Neural progenitor cell (in vitro differentiated cells): ENCODE data around the gene CPA1. TPM values are rescaled to one million over a fixed set of nuclear protein-coding genes. Genes with fewer than 3 reads are reported as not detected.

Experiments used
- DNase-seq: peaks from one replicate; pipeline ENCODE4 v3.0.0-alpha.2; 2016; ENCODE audit warnings: low spot score
- H2AFZ ChIP-seq: fragments of 200-600 bp; sonication (generic); replicated peaks from 2 replicates; pipeline ENCODE4 v1.6.1; 2016; ENCODE audit warnings: antibody characterized with exemption
- H3F3A ChIP-seq: fragments of 200-600 bp; sonication (generic); 2 replicates; pipeline ENCODE4 v1.6.1; 2016; ENCODE audit warnings: antibody characterized with exemption, low read depth
- H3K27ac ChIP-seq: fragments of 200-600 bp; sonication (generic); 2 replicates; pipeline ENCODE4 v1.5.1; 2016; ENCODE audit warnings: mild to moderate bottlenecking
- H3K27me3 ChIP-seq: fragments of 200-600 bp; sonication (generic); 2 replicates; pipeline ENCODE4 v1.6.1; 2016; ENCODE audit warnings: mild to moderate bottlenecking, moderate library complexity
- H3K36me3 ChIP-seq: fragments of 200-600 bp; sonication (generic); 2 replicates; pipeline ENCODE4 v1.5.1; 2016
- H3K4me1 ChIP-seq: fragments of 200-600 bp; sonication (generic); 2 replicates; pipeline ENCODE4 v1.6.1; 2016; ENCODE audit warnings: mixed run types
- H3K4me2 ChIP-seq: fragments of 200-600 bp; sonication (generic); 2 replicates; pipeline ENCODE4 v1.6.1; 2016
- H3K4me3 ChIP-seq: fragments of 200-600 bp; sonication (generic); 2 replicates; pipeline ENCODE4 v1.5.1; 2016
- H3K79me2 ChIP-seq: fragments of 200-600 bp; sonication (generic); 2 replicates; pipeline ENCODE4 v1.6.1; 2016; ENCODE audit warnings: low read depth
- H3K9ac ChIP-seq: fragments of 200-600 bp; sonication (generic); 2 replicates; pipeline ENCODE4 v1.6.1; 2016
- H3K9me3 ChIP-seq: fragments of 200-600 bp; sonication (generic); 2 replicates; pipeline ENCODE4 v1.5.1; 2016; ENCODE audit warnings: low read depth
- H4K20me1 ChIP-seq: fragments of 200-600 bp; sonication (generic); 2 replicates; pipeline ENCODE4 v1.6.1; 2016; ENCODE audit warnings: low read depth
- H3K27ac Mint-ChIP-seq: 3 replicates; pipeline ENCODE4 v1.8.0; 2021; ENCODE audit warnings: mixed read lengths
- H3K27me3 Mint-ChIP-seq: 2 replicates; pipeline ENCODE4 v1.8.0; 2022; ENCODE audit warnings: low read depth, mild to moderate bottlenecking, inconsistent platforms, moderate library complexity, mixed read lengths; ENCODE audit not compliant: insufficient read depth
- H3K36me3 Mint-ChIP-seq: 3 replicates; pipeline ENCODE4 v1.8.0; 2021; ENCODE audit warnings: mixed read lengths
- H3K4me1 Mint-ChIP-seq: 3 replicates; pipeline ENCODE4 v1.8.0; 2021; ENCODE audit warnings: mixed read lengths
- H3K4me3 Mint-ChIP-seq: 3 replicates; pipeline ENCODE4 v1.8.0; 2021; ENCODE audit warnings: mild to moderate bottlenecking, moderate library complexity, mixed read lengths
- H3K9me3 Mint-ChIP-seq: 3 replicates; pipeline ENCODE4 v1.8.0; 2020; ENCODE audit warnings: mixed read lengths
- CTCF ChIP-seq: fragments of 200-600 bp; sonication (generic); IDR thresholded peaks from 2 replicates; pipeline ENCODE4 v1.5.1; 2017; ENCODE audit warnings: antibody characterized with exemption, mild to moderate bottlenecking
- EZH2 ChIP-seq: fragments of 200-600 bp; sonication (generic); IDR thresholded peaks from 2 replicates; pipeline ENCODE4 v1.6.1; 2017; ENCODE audit warnings: antibody characterized with exemption, mild to moderate bottlenecking, moderate library complexity
- EZH2phosphoT487 ChIP-seq: fragments of 200-600 bp; sonication (generic); IDR thresholded peaks from 2 replicates; pipeline ENCODE4 v1.6.1; 2017; ENCODE audit warnings: antibody characterized with exemption
- total RNA-seq: library from RNA; depleted of rRNA; stranded (reverse); fragments of >200 nt; gene quantifications from 2 replicates; pipeline ENCODE4 v1.2.3, GENCODE V29; 2015; ENCODE audit warnings: low replicate concordance

CPA1 gene
- total RNA-seq, 1 donor from 2014 or later = not detected

GRCh38 chr7:130419658-130420057 lies 39.4 kb downstream of the CPA1 start:
- Histone ChIP-seq H3K4me2 (no peak overlapping the region), H3K9ac (no peak overlapping the region), H3F3A (peaks cover 4% of the 10 kb centered on the region), H3K4me3 (no peak overlapping the region), H4K20me1 (no peaks in the 10 kb centered on the region), H3K27me3 (no peaks in the 10 kb centered on the region), H2AFZ (no peak overlapping the region), H3K79me2 (no peaks in the 10 kb centered on the region), H3K4me1 (peaks cover 41% of the 10 kb centered on the region), H3K27ac (no peak overlapping the region), H3K9me3 (no peaks in the 10 kb centered on the region), H3K36me3 (no peaks in the 10 kb centered on the region)
- Mint-ChIP-seq H3K4me1 (peaks cover 39% of the 10 kb centered on the region), H3K4me3 (no peak overlapping the region), H3K36me3 (peaks cover 5% of the 10 kb centered on the region), H3K27me3 (peaks cover 3% of the 10 kb centered on the region), H3K27ac (peak overlapping the region; percentile 64), H3K9me3 (no peaks in the 10 kb centered on the region)
- DNase-seq = no peak
- TF ChIP-seq EZH2phosphoT487 (no peak), EZH2 (no peak), CTCF (no peak)

GRCh38 chr7:130420943-130421578 lies 40.8 kb downstream of the CPA1 start:
- no peak overlapping the region for H3K4me3 Mint-ChIP-seq
- no peaks in the 10 kb centered on the region for H3K9me3 ChIP-seq
- H3K27me3 Mint-ChIP-seq = peaks cover 3% of the 10 kb centered on the region
- no peak overlapping the region for H2AFZ ChIP-seq
- no peaks in the 10 kb centered on the region for H3K9me3 Mint-ChIP-seq
- no peaks in the 10 kb centered on the region for H3K36me3 ChIP-seq
- H3K4me1 ChIP-seq = peaks cover 41% of the 10 kb centered on the region
- H3K4me1 Mint-ChIP-seq = peaks cover 39% of the 10 kb centered on the region
- no peak overlapping the region for H3K4me3 ChIP-seq
- H3F3A ChIP-seq = peaks cover 4% of the 10 kb centered on the region
- no peaks in the 10 kb centered on the region for H4K20me1 ChIP-seq
- H3K27ac Mint-ChIP-seq = peak overlapping the region; percentile 19
- no peak overlapping the region for H3K9ac ChIP-seq
- peaks cover 8% of the 10 kb centered on the region for H3K36me3 Mint-ChIP-seq
- peak overlapping the region; percentile 32 for H3K27ac ChIP-seq
- peak overlapping the region; percentile 38 for H3K4me2 ChIP-seq
- TF ChIP-seq CTCF (no peak), EZH2 (no peak), EZH2phosphoT487 (no peak)
- H3K27me3 ChIP-seq = no peaks in the 10 kb centered on the region
- no peaks in the 10 kb centered on the region for H3K79me2 ChIP-seq
- no peak for DNase-seq

GRCh38 chr7:130421684-130422083 lies 41.4 kb downstream of the CPA1 start:
- Mint-ChIP-seq H3K9me3 (no peaks in the 10 kb centered on the region), H3K27me3 (peaks cover 3% of the 10 kb centered on the region), H3K4me3 (no peak overlapping the region), H3K4me1 (peaks cover 39% of the 10 kb centered on the region), H3K27ac (peak overlapping the region; percentile 19), H3K36me3 (peaks cover 3% of the 10 kb centered on the region)
- Histone ChIP-seq H4K20me1 (no peaks in the 10 kb centered on the region), H3K36me3 (no peaks in the 10 kb centered on the region), H3K4me2 (peak overlapping the region; percentile 38), H3K9me3 (no peaks in the 10 kb centered on the region), H3K4me1 (peaks cover 41% of the 10 kb centered on the region), H2AFZ (no peak overlapping the region), H3F3A (peaks cover 4% of the 10 kb centered on the region), H3K27ac (peak overlapping the region; percentile 32), H3K79me2 (no peaks in the 10 kb centered on the region), H3K27me3 (no peaks in the 10 kb centered on the region), H3K9ac (no peak overlapping the region), H3K4me3 (no peak overlapping the region)
- TF ChIP-seq EZH2 (no peak), CTCF (no peak), EZH2phosphoT487 (no peak)
- peak; percentile 48 for DNase-seq
